ENCODE measurements around the gene RFT1.

The RFT1 gene

GRCh38 chr3:53166206-53166605, 36.0 kb upstream of the RFT1 start:
- no peak for TF ChIP-seq Cebpa-rat (IDR thresholded peaks at IDR 0.05)
- no peaks in the 10 kb centered on the region for H3K9me3 ChIP-seq (replicated peaks in 1 of 11)
- peak overlapping the region; percentile 93 to 100 (median 99) for H3K4me2 ChIP-seq
- peak overlapping the region; percentile 53 to 100 (median 98); a peak in 21 of 22 replicates for H3K27ac ChIP-seq
- peak overlapping the region in 8 of 10 experiments; percentile 3 to 100 (median 94); a peak in 14 of 20 replicates for H3K4me3 ChIP-seq
- peaks cover 80 to 91% (median 86%) of the 10 kb centered on the region in 10 experiments for H3K4me1 ChIP-seq
- peak overlapping the region; percentile 77 to 99 (median 96); a peak in 21 of 22 replicates for H3K9ac ChIP-seq
- peaks cover 18 to 79% (median 58%) of the 10 kb centered on the region in 11 experiments; a peak in 21 of 22 replicates for H3K36me3 ChIP-seq
- no peaks in the 10 kb centered on the region for H3K27me3 ChIP-seq
- peaks cover 41 to 94% (median 54%) of the 10 kb centered on the region in 11 experiments for H4K20me1 ChIP-seq

- peaks cover 18 to 68% (median 49%) of the 10 kb centered on the region in 11 experiments; a peak in 21 of 22 replicates for H3K36me3 ChIP-seq
- H3K27ac ChIP-seq: peak overlapping the region in 10 of 11 experiments; percentile 53 to 100 (median 98); a peak in 17 of 22 replicates
- H3K27me3 ChIP-seq: no peaks in the 10 kb centered on the region
- peak overlapping the region in 7 of 10 experiments; percentile 88 to 100 (median 99); a peak in 14 of 20 replicates for H3K4me3 ChIP-seq
- H3K4me2 ChIP-seq: peak overlapping the region; percentile 20 to 100 (median 99)
- no peak for TF ChIP-seq Cebpa-rat (IDR thresholded peaks at IDR 0.05)
- no peaks in the 10 kb centered on the region for H3K9me3 ChIP-seq (replicated peaks in 1 of 11)
- H3K9ac ChIP-seq: peak overlapping the region; percentile 23 to 99 (median 96); a peak in 18 of 22 replicates
- H3K4me1 ChIP-seq: peaks cover 74 to 86% (median 79%) of the 10 kb centered on the region in 10 experiments
- peaks cover 41 to 86% (median 55%) of the 10 kb centered on the region in 11 experiments for H4K20me1 ChIP-seq
Measured at GRCh38 chr3:53164911-53165310, 34.7 kb upstream of the RFT1 start.

- peaks cover 41 to 76% (median 55%) of the 10 kb centered on the region in 11 experiments for H4K20me1 ChIP-seq
- H3K9ac ChIP-seq: peak overlapping the region; percentile 96 to 99 (median 98)
- H3K27ac ChIP-seq: peak overlapping the region; percentile 1 to 100 (median 96); a peak in 20 of 22 replicates
- peaks cover 18 to 64% (median 49%) of the 10 kb centered on the region in 11 experiments; a peak in 21 of 22 replicates for H3K36me3 ChIP-seq
- peak overlapping the region; percentile 88 to 100 (median 98); a peak in 19 of 20 replicates for H3K4me3 ChIP-seq
- peaks cover 74 to 83% (median 78%) of the 10 kb centered on the region in 10 experiments for H3K4me1 ChIP-seq
- no peaks in the 10 kb centered on the region for H3K27me3 ChIP-seq
- H3K4me2 ChIP-seq: peak overlapping the region; percentile 88 to 100 (median 99)
- H3K9me3 ChIP-seq (replicated peaks in 1 of 11): no peaks in the 10 kb centered on the region
- TF ChIP-seq Cebpa-rat (IDR thresholded peaks at IDR 0.05): no peak
Measured at GRCh38 chr3:53163444-53164387, 33.5 kb upstream of the RFT1 start.

- H3K9ac ChIP-seq: peak overlapping the region; percentile 96 to 99 (median 98)
- H3K36me3 ChIP-seq: peaks cover 18 to 57% (median 42%) of the 10 kb centered on the region in 11 experiments; a peak in 21 of 22 replicates
- H3K4me1 ChIP-seq: peaks cover 74 to 83% (median 77%) of the 10 kb centered on the region in 10 experiments
- peak overlapping the region; percentile 88 to 100 (median 98) for H3K4me3 ChIP-seq
- H4K20me1 ChIP-seq: peaks cover 41 to 67% (median 53%) of the 10 kb centered on the region in 11 experiments
- H3K4me2 ChIP-seq: peak overlapping the region; percentile 88 to 100 (median 99)
- TF ChIP-seq Cebpa-rat (IDR thresholded peaks at IDR 0.05): no peak
- H3K9me3 ChIP-seq (replicated peaks in 1 of 11): no peaks in the 10 kb centered on the region
- H3K27ac ChIP-seq: peak overlapping the region; percentile 1 to 100 (median 96); a peak in 21 of 22 replicates
- peaks cover 0 to 3% (median 0%) of the 10 kb centered on the region in 11 experiments; a peak in 2 of 22 replicates for H3K27me3 ChIP-seq
Measured at GRCh38 chr3:53162672-53163443, 32.6 kb upstream of the RFT1 start.

- Histone ChIP-seq H3K27ac (peak overlapping the region; percentile 84 to 100 (median 96)), H3K36me3 (peaks cover 18 to 49% (median 34%) of the 10 kb centered on the region in 11 experiments; a peak in 21 of 22 replicates), H4K20me1 (peaks cover 41 to 59% (median 49%) of the 10 kb centered on the region in 11 experiments), H3K9me3 (replicated peaks in 1 of 11) (no peaks in the 10 kb centered on the region), H3K4me1 (peaks cover 66 to 78% (median 74%) of the 10 kb centered on the region in 10 experiments), H3K4me2 (peak overlapping the region; percentile 88 to 100 (median 99)), H3K9ac (peak overlapping the region; percentile 96 to 99 (median 98)), H3K27me3 (peaks cover 0 to 11% (median 7%) of the 10 kb centered on the region in 11 experiments; a peak in 15 of 22 replicates), H3K4me3 (peak overlapping the region; percentile 88 to 100 (median 98))
- TF ChIP-seq Cebpa-rat (IDR thresholded peaks at IDR 0.05): no peak
Measured at GRCh38 chr3:53161820-53162671, 31.8 kb upstream of the RFT1 start.

DNA sequence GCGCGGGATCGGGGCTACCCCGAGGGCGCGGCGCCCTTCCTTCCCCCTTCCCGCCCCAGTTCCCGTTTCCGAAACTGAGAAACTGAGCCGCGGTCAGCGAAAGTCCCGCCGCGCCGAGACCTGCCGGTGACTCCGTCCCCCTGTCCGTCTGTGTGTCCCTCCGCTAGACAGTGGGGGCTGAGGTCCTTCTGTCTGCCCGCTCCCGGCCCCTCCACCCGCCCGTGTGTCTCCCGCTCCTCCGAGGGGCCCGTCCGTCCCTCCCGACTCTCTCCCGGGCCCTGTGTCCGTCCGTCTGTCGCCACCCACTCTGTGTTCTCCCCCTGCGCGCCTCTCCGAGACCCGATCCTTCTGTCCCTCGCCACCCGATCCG, 31.2 kb upstream of the RFT1 start:
- Histone ChIP-seq H3K27ac (peak overlapping the region; percentile 84 to 100 (median 96)), H3K4me2 (peak overlapping the region in 9 of 11 experiments; percentile 36 to 99 (median 71); a peak in 16 of 22 replicates), H3K9me3 (replicated peaks in 1 of 11) (no peaks in the 10 kb centered on the region), H3K4me1 (peaks cover 60 to 78% (median 72%) of the 10 kb centered on the region in 10 experiments), H3K9ac (peak overlapping the region; percentile 96 to 99 (median 98)), H3K27me3 (peaks cover 0 to 16% (median 13%) of the 10 kb centered on the region in 11 experiments; a peak in 16 of 22 replicates), H4K20me1 (peaks cover 41 to 53% (median 44%) of the 10 kb centered on the region in 11 experiments), H3K36me3 (peaks cover 18 to 43% (median 30%) of the 10 kb centered on the region in 11 experiments; a peak in 21 of 22 replicates), H3K4me3 (peak overlapping the region; percentile 88 to 100 (median 98))
- TF ChIP-seq Cebpa-rat (IDR thresholded peaks at IDR 0.05): no peak

DNA sequence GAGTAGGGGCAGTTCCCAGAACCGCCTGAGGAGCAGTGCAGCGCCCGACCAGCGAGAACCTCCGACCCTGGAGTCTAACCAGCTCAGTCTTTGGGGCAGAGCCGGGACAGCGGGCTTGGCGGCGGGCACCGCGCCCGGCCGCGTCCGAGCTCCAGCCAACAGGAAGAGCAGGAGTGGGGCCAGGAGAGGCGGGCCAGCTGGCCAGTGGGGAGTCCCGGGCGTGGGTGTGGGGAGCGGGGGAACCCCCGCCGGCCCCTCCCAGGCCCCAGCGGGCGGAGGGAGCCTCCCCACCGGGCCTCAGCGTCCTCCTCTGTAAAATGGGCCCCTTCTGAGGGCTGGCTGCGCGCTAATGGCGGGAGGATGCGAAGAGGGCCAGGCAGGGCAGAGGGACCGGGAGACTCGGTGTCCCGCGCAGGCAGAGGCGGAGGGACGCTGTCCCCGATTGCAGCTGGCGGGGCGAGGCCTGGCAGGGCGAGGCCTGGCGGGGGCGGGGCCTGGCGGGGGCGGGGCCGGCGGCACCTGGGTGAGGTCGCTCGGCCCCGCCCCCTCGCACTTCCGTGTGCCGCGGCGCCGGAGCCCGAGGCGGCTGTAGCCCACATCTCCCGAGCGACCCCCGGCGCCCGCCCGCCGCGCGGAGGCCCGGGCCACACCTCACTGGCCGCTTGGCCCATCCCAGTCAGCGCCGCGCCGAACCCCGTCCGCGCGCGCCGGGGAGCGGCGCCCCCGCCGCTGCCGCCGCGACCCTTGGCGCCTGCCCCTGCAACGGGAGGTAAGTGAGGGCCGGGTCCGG, 30.6 kb upstream of the RFT1 start, which contains the start of gene PRKCD:
Gene PRKCD (plus strand): TSS at position 550 of the 790 bp plus-strand sequence. CDS start 17,214 bp downstream, outside the sequence.
- peak within 1 kb of the TSS; percentile 92 to 100 (median 99) for H3K4me2 ChIP-seq
- H3K27ac ChIP-seq: peak within 1 kb of the TSS; percentile 84 to 100 (median 96)
- peaks cover 18 to 37% (median 24%) of the 10 kb centered on the region in 11 experiments; a peak in 21 of 22 replicates for H3K36me3 ChIP-seq
- H4K20me1 ChIP-seq: peaks cover 38 to 47% (median 38%) of the 10 kb centered on the region in 11 experiments
- H3K27me3 ChIP-seq: peaks cover 4 to 22% (median 19%) of the 10 kb centered on the region in 11 experiments
- H3K4me3 ChIP-seq: peak within 1 kb of the TSS; percentile 88 to 100 (median 98)
- H3K9ac ChIP-seq: peak within 1 kb of the TSS; percentile 96 to 99 (median 98)
- no peak for TF ChIP-seq Cebpa-rat (IDR thresholded peaks at IDR 0.05)
- no peaks in the 10 kb centered on the region for H3K9me3 ChIP-seq (replicated peaks in 1 of 11)
- peaks cover 54 to 72% (median 66%) of the 10 kb centered on the region in 10 experiments for H3K4me1 ChIP-seq
